Measurements from ENCODE around the gene TSPAN33. TPM values are rescaled to one million over a fixed set of nuclear protein-coding genes. Genes with fewer than 3 reads are reported as not detected.

TSPAN33 gene
- total RNA-seq, 1 experiment from 2014 or later: 1.7 TPM

GRCh38 chr7:129186749-129187260 lies 42.3 kb downstream of the TSPAN33 start:
- H3K27ac Mint-ChIP-seq (ENCODE audit: low read depth, unreplicated experiment): no peak overlapping the region
- POLR2A ChIA-PET: no interaction called here
- CTCF ChIA-PET: interaction anchor here (0.7 to 1.0 kb wide), 2 partner anchors 24 to 247 kb away, joined by 3 read pairs; partner anchors contain the start of gene STRIP2
- no peaks in the 10 kb centered on the region for H3K4me1 Mint-ChIP-seq (ENCODE audit: insufficient read depth, unreplicated experiment)
- BruUV-seq (replicated peaks): no TSS peak
- H3K4me3 Mint-ChIP-seq (ENCODE audit: unreplicated experiment): no peak overlapping the region
- intact Hi-C loops (cut with micrococcal nuclease): no loop called here
- peaks cover 38% of the 10 kb centered on the region for H3K27me3 Mint-ChIP-seq (ENCODE audit: insufficient read depth, unreplicated experiment)
- TF ChIP-seq, protein P1, sequence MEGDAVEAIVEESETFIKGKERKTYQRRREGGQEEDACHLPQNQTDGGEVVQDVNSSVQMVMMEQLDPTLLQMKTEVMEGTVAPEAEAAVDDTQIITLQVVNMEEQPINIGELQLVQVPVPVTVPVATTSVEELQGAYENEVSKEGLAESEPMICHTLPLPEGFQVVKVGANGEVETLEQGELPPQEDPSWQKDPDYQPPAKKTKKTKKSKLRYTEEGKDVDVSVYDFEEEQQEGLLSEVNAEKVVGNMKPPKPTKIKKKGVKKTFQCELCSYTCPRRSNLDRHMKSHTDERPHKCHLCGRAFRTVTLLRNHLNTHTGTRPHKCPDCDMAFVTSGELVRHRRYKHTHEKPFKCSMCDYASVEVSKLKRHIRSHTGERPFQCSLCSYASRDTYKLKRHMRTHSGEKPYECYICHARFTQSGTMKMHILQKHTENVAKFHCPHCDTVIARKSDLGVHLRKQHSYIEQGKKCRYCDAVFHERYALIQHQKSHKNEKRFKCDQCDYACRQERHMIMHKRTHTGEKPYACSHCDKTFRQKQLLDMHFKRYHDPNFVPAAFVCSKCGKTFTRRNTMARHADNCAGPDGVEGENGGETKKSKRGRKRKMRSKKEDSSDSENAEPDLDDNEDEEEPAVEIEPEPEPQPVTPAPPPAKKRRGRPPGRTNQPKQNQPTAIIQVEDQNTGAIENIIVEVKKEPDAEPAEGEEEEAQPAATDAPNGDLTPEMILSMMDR (IDR thresholded peaks at IDR 0.05; ENCODE audit: unreplicated experiment): no peak
- no peaks in the 10 kb centered on the region for H3K9me3 Mint-ChIP-seq (ENCODE audit: unreplicated experiment)
- no peaks in the 10 kb centered on the region for H3K36me3 Mint-ChIP-seq (ENCODE audit: insufficient read depth, unreplicated experiment)
- no peak for DNase-seq (ENCODE audit: unreplicated experiment)

GRCh38 chr7:129187681-129188371 lies 43.3 kb downstream of the TSPAN33 start:
- no peaks in the 10 kb centered on the region for H3K4me1 Mint-ChIP-seq (ENCODE audit: insufficient read depth, unreplicated experiment)
- TF ChIP-seq, protein P1 (IDR thresholded peaks at IDR 0.05; ENCODE audit: unreplicated experiment): no peak
- no peak overlapping the region for H3K4me3 Mint-ChIP-seq (ENCODE audit: unreplicated experiment)
- no peaks in the 10 kb centered on the region for H3K9me3 Mint-ChIP-seq (ENCODE audit: unreplicated experiment)
- H3K27me3 Mint-ChIP-seq (ENCODE audit: insufficient read depth, unreplicated experiment): peaks cover 48% of the 10 kb centered on the region
- CTCF ChIA-PET: interaction anchor here (0.7 to 1.0 kb wide), 3 partner anchors 23 to 246 kb away, joined by 3 read pairs; partner anchors contain the start of gene STRIP2
- POLR2A ChIA-PET: no interaction called here
- no TSS peak for BruUV-seq (replicated peaks)
- no peaks in the 10 kb centered on the region for H3K36me3 Mint-ChIP-seq (ENCODE audit: insufficient read depth, unreplicated experiment)
- DNase-seq (ENCODE audit: unreplicated experiment): no peak
- intact Hi-C loops (cut with micrococcal nuclease): no loop called here
- no peak overlapping the region for H3K27ac Mint-ChIP-seq (ENCODE audit: low read depth, unreplicated experiment)

- no peak for DNase-seq (ENCODE audit: unreplicated experiment)
- H3K4me1 Mint-ChIP-seq (ENCODE audit: insufficient read depth, unreplicated experiment): no peaks in the 10 kb centered on the region
- H3K9me3 Mint-ChIP-seq (ENCODE audit: unreplicated experiment): no peaks in the 10 kb centered on the region
- TF ChIP-seq, protein P1 (IDR thresholded peaks at IDR 0.05; ENCODE audit: unreplicated experiment): no peak
- peaks cover 52% of the 10 kb centered on the region for H3K27me3 Mint-ChIP-seq (ENCODE audit: insufficient read depth, unreplicated experiment)
- no peaks in the 10 kb centered on the region for H3K36me3 Mint-ChIP-seq (ENCODE audit: insufficient read depth, unreplicated experiment)
- CTCF ChIA-PET: interaction anchor here (0.7 kb wide), 1 partner anchor 25 kb away, joined by 3 read pairs; no protein-coding TSS in a partner anchor
- intact Hi-C loops (cut with micrococcal nuclease): no loop called here
- no TSS peak for BruUV-seq (replicated peaks)
- H3K4me3 Mint-ChIP-seq (ENCODE audit: unreplicated experiment): no peak within 1 kb of the TSS
- H3K27ac Mint-ChIP-seq (ENCODE audit: low read depth, unreplicated experiment): no peak within 1 kb of the TSS
- POLR2A ChIA-PET: no interaction called here
Measured at GRCh38 chr7:129188372-129188891, 43.9 kb downstream of the TSPAN33 start, which contains the start of gene SMO. Gene SMO (plus strand): TSS chr7:129188633. CDS start chr7:129189152, 519 bp downstream.

- Mint-ChIP-seq H3K27ac (ENCODE audit: low read depth, unreplicated experiment) (no peak overlapping the region), H3K36me3 (ENCODE audit: insufficient read depth, unreplicated experiment) (no peaks in the 10 kb centered on the region), H3K4me1 (ENCODE audit: insufficient read depth, unreplicated experiment) (no peaks in the 10 kb centered on the region), H3K27me3 (ENCODE audit: insufficient read depth, unreplicated experiment) (peaks cover 52% of the 10 kb centered on the region), H3K4me3 (ENCODE audit: unreplicated experiment) (no peak overlapping the region), H3K9me3 (ENCODE audit: unreplicated experiment) (no peaks in the 10 kb centered on the region)
- CTCF ChIA-PET: no interaction called here
- POLR2A ChIA-PET: no interaction called here
- TF ChIP-seq, protein P1 (IDR thresholded peaks at IDR 0.05; ENCODE audit: unreplicated experiment): no peak
- no peak for DNase-seq (ENCODE audit: unreplicated experiment)
- BruUV-seq (replicated peaks): no TSS peak
- intact Hi-C loops (cut with micrococcal nuclease): no loop called here
Measured at GRCh38 chr7:129188892-129189660, 44.6 kb downstream of the TSPAN33 start.

Data from MCF 10A (cell line).